Measurements from ENCODE around the gene CLCNKA. TPM values are rescaled to one million over a fixed set of nuclear protein-coding genes. Genes with fewer than 3 reads are reported as not detected.
"Not testable (repeated sequence)": the region's sequence is repeated elsewhere in the genome, so short reads cannot be mapped to it uniquely, and the experiment has no call there.

CLCNKA gene
- total RNA-seq, 1 donor from 2014 or later, result 2.2 TPM

DNA sequence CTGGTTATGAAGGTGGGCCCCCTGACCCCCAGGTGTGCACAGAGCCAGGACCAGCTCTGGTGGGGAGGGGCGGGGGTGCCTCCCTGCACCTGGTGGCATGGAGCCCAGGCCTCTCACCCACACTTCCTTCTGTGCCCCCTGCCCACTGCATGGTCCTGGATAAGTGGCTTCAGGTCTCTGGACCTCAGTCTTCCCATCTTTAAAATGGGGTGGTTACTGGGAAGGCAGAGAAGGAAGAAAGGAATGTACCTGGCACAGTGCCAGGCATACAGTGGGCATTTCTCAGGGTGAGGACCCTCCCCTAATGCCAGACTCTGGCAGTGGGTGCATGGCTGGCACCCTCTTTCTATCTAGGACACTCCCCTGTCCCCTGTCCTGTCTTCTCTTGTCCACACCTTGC lies 7.5 kb downstream of the CLCNKA start:
- Mint-ChIP-seq H3K4me3 (ENCODE audit: low read depth) (no peak overlapping the region), H3K9me3 (ENCODE audit: low read depth) (no peaks in the 10 kb centered on the region), H3K27ac (no peak overlapping the region), H3K27me3 (peaks cover 17% of the 10 kb centered on the region), H3K36me3 (ENCODE audit: insufficient read depth) (no peaks in the 10 kb centered on the region), H3K4me1 (ENCODE audit: low read depth) (no peaks in the 10 kb centered on the region)
- no peak for DNase-seq (ENCODE audit: low spot score, unreplicated experiment)
- TF ChIP-seq, protein P1, sequence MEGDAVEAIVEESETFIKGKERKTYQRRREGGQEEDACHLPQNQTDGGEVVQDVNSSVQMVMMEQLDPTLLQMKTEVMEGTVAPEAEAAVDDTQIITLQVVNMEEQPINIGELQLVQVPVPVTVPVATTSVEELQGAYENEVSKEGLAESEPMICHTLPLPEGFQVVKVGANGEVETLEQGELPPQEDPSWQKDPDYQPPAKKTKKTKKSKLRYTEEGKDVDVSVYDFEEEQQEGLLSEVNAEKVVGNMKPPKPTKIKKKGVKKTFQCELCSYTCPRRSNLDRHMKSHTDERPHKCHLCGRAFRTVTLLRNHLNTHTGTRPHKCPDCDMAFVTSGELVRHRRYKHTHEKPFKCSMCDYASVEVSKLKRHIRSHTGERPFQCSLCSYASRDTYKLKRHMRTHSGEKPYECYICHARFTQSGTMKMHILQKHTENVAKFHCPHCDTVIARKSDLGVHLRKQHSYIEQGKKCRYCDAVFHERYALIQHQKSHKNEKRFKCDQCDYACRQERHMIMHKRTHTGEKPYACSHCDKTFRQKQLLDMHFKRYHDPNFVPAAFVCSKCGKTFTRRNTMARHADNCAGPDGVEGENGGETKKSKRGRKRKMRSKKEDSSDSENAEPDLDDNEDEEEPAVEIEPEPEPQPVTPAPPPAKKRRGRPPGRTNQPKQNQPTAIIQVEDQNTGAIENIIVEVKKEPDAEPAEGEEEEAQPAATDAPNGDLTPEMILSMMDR (IDR thresholded peaks at IDR 0.05; ENCODE audit: unreplicated experiment), result no peak

GRCh38 chr1:16031551-16031950 lies 9.7 kb downstream of the CLCNKA start:
- TF ChIP-seq, protein P1 (IDR thresholded peaks at IDR 0.05; ENCODE audit: unreplicated experiment), result no peak
- Mint-ChIP-seq H3K27me3 (peaks cover 7% of the 10 kb centered on the region), H3K9me3 (ENCODE audit: low read depth) (no peaks in the 10 kb centered on the region), H3K4me1 (ENCODE audit: low read depth) (no peaks in the 10 kb centered on the region), H3K4me3 (ENCODE audit: low read depth) (no peak overlapping the region), H3K27ac (no peak overlapping the region), H3K36me3 (ENCODE audit: insufficient read depth) (no peaks in the 10 kb centered on the region)
- DNase-seq (ENCODE audit: low spot score, unreplicated experiment), result no peak

DNA sequence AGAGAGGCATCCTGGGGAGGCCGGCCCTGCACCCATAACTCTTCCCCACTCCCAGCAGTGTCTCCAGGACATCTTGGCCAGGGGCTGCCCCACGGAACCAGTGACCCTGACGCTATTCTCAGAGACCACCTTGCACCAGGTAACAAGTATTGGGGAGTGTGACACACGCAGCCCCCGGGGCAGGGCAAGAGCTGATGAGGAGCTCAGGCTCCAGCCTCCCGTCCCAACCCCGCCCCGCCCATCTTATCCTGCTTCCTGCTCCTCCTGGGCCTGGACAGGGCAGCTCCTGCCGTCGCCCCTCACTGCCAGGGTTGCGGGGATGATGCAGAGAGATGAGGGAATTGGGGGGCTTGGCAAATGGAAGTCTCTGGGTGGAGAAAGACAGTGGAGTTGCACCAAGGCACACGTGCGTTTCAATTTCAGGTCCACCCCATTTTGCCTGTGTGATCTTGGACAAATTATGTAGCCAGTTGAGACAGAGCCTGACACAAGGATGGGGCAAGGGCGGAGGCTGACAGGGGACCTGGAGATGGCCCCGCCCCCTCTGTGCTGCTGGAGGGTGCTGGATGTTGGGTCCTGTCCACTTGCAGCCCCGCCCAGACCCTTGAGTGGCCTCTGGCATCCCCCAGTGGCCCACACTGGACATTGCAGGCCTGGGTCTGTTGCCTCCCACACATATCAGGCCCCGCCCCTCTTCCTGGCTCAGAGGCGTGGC lies 10.7 kb downstream of the CLCNKA start:
- peak overlapping the region; percentile 80 for H3K27ac Mint-ChIP-seq
- no peaks in the 10 kb centered on the region for H3K9me3 Mint-ChIP-seq (ENCODE audit: low read depth)
- DNase-seq (ENCODE audit: low spot score, unreplicated experiment), result peak; percentile 85
- H3K27me3 Mint-ChIP-seq, result peaks cover 13% of the 10 kb centered on the region
- H3K36me3 Mint-ChIP-seq (ENCODE audit: insufficient read depth), result no peaks in the 10 kb centered on the region
- TF ChIP-seq, protein P1 (IDR thresholded peaks at IDR 0.05; ENCODE audit: unreplicated experiment), result peak; percentile 87
- H3K4me3 Mint-ChIP-seq (ENCODE audit: low read depth), result no peak overlapping the region
- H3K4me1 Mint-ChIP-seq (ENCODE audit: low read depth), result no peaks in the 10 kb centered on the region

- H3K4me3 Mint-ChIP-seq (ENCODE audit: low read depth); H3K9me3 Mint-ChIP-seq (ENCODE audit: low read depth); H3K4me1 Mint-ChIP-seq (ENCODE audit: low read depth); DNase-seq (ENCODE audit: low spot score, unreplicated experiment); H3K36me3 Mint-ChIP-seq (ENCODE audit: insufficient read depth): not testable (repeated sequence)
- Mint-ChIP-seq H3K27me3 (peaks cover 15% of the 10 kb centered on the region), H3K27ac (peak overlapping the region; percentile 80)
Measured at GRCh38 chr1:16033103-16033632, 11.3 kb downstream of the CLCNKA start.

DNA sequence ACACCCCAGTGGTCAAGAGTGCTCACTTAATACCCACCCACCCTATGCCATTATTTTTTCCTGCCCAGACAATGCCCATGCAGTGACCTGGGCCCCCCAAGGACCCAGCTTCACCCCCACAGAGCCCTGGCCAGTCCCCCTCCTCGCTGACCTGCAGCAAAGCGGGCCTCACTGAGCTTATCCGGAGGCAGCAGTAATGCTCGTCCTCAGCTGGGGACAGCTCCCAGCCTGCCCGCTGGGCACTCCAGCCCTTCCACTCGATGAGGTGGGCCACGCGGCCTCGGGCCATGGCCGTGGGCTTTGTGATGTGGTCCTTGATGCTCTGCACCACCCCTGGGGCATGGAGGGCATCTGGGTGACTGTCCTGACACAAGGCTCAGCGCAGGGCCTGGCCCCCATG lies 14.6 kb downstream of the CLCNKA start:
- not testable (repeated sequence) for H3K27ac Mint-ChIP-seq; H3K4me3 Mint-ChIP-seq (ENCODE audit: low read depth); DNase-seq (ENCODE audit: low spot score, unreplicated experiment); H3K36me3 Mint-ChIP-seq (ENCODE audit: insufficient read depth); H3K9me3 Mint-ChIP-seq (ENCODE audit: low read depth); H3K4me1 Mint-ChIP-seq (ENCODE audit: low read depth)
- peaks cover 22% of the 10 kb centered on the region for H3K27me3 Mint-ChIP-seq

GRCh38 chr1:16038620-16038912 lies 16.7 kb downstream of the CLCNKA start:
- H3K27me3 Mint-ChIP-seq, result peaks cover 22% of the 10 kb centered on the region
- H3K4me3 Mint-ChIP-seq (ENCODE audit: low read depth), result no peak overlapping the region
- TF ChIP-seq, protein P1 (IDR thresholded peaks at IDR 0.05; ENCODE audit: unreplicated experiment), result no peak
- H3K9me3 Mint-ChIP-seq (ENCODE audit: low read depth), result no peaks in the 10 kb centered on the region
- H3K27ac Mint-ChIP-seq, result no peak overlapping the region
- H3K4me1 Mint-ChIP-seq (ENCODE audit: low read depth), result no peaks in the 10 kb centered on the region
- DNase-seq (ENCODE audit: low spot score, unreplicated experiment), result no peak
- no peaks in the 10 kb centered on the region for H3K36me3 Mint-ChIP-seq (ENCODE audit: insufficient read depth)

GRCh38 chr1:16039871-16040270 lies 18.0 kb downstream of the CLCNKA start:
- not testable (repeated sequence) for H3K36me3 Mint-ChIP-seq (ENCODE audit: insufficient read depth); H3K9me3 Mint-ChIP-seq (ENCODE audit: low read depth); H3K27ac Mint-ChIP-seq; DNase-seq (ENCODE audit: low spot score, unreplicated experiment); H3K4me3 Mint-ChIP-seq (ENCODE audit: low read depth); H3K4me1 Mint-ChIP-seq (ENCODE audit: low read depth)
- peaks cover 22% of the 10 kb centered on the region for H3K27me3 Mint-ChIP-seq

Data from progenitor cell of endocrine pancreas (in vitro differentiated cells).